ELR (cell line): Measurements from ENCODE around the gene FGF11.

Experiments
- DNase-seq: peaks from one replicate; pipeline ENCODE4 v3.0.0-alpha.2; 2015; ENCODE audit warnings: low read depth

FGF11 gene

GRCh38 chr17:7439462-7440112 is at the start of gene FGF11:
Gene FGF11 (plus strand): TSS chr17:7439512. CDS start chr17:7439621, 109 bp downstream.
- DNase-seq, result no peak

DNA sequence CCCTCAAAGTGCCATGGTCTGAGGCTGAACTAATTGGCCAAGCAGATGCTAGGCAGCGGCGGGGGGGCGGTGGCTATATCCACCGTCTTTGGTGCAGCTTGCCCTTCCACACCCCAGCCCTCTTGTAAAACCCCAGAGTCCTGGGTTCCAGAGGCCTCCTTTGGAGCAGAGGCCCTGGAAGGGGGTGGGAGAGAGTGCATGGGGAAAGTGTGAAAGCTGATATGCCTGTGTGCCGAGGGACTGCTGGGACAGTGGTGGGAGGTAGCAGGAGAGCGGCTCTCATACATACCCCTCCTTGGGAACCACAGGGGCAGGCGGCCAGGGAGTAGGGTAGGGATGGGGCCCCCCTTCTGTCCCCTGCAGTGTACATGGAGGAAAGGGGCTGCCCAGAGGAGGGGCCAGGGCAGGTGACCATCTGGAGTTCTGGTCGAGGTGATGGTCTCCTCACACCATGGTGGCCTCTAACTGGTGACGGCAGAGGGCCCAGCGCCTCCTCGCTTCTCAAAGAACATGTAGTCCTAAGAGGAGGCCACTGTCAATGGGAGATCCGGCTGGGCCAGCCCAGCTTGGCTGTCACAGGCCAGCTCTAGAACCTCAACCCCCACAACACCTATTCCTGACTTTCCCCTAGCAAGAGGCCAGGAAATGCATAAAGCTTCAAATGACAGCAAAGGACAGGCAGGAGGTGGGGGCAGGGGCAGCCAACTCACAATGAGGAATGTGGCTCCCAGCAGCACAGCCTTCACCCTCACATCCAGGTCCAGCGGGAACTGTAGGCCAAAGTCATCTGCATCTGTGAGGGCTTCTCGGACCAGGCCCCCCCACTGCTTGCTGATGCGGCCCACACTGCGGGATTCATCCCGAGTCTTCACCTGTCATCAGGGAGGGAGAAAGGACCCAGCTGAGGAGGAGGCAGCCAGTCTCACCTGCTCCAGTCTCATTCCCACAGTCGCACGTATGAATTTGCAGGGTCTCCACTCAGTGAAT is 49.1 kb upstream of the FGF11 start:
- no peak for DNase-seq

GRCh38 chr17:7391307-7391706 is 48.0 kb upstream of the FGF11 start:
- no peak for DNase-seq

DNA sequence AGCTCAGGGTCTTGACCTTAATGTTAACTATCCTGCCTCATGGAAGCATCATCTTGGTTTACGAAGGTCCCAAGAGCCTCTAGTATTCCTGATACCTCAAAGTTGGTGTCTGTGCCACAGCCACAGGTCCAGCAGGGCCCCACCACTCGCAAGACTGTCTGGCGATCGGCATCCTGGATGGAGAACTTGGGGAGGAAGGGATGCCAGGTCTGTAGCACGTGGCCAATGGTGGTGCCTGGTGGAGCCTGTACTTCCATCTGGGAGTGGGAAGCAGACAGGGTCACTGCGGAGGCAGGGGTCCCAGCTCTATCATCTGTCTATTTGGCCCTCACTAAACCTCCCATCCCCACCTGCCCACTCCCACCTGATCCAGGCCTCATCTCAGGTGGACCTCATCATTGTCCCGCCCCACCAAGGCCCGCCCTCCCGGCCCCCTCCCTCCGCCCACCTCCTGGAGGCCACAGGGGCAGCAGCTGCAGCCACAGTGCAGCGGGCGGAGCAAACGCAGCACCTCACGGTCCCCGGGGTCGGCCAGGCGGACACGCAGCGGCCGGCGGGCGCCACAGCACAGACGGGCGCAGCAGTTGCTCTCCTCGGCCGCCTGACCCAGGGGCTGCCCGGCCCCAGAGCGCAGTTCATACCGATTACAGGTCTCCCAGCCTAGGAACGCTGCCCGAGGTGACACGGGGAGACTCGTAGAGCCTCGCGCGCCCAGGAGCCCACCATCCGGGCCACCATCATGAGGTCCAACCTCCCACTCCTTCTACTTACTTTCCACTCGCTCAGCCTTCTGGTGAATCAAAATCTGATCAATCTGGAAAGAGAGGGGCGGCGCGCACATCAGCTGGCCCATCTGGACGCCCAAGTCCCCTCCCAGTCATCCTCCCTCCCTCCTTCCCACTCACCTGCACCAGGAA is 46.4 kb upstream of the FGF11 start:
- no peak for DNase-seq

DNA sequence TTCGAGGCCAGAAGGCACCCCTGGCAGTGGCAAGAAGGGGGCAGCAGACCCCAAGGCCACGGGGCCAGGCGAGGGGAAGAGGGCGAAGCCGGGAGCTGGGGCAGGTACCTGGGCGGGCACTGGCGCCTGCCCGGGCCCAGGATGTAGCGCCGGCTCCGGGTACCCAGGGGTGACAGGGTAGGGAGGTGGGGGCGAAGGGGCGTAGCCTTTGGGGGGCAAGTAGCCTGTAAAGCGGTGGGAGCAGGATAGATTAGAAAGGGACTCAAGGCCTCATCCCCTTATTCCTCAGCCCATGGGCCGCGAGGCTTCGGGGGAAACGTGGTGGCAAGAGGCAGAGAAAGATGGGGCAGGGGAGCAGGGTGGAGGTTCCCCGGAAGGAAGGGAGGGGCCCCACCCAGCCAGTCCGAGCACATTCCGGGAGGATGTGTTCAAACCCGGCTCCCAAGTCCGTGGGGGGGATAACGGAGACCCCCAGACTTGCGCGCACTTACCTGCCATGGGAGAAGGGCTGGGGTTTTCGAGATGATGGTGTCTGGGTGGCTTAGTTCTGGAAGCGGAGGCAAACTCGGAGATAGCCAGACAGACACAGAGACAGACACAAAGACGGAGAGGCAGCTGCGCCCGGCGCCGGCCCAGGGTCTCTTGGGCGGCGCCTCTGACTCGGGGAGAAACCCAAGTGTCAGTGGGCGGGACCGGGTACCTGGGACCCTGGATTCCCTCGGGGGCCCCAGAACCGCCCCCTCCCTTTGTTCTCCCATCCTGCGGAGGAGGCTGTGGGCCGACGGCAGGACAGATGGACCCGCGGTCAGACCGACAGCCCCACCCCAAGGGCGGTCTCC is 45.5 kb upstream of the FGF11 start:
- peak; percentile 43 for DNase-seq

DNA sequence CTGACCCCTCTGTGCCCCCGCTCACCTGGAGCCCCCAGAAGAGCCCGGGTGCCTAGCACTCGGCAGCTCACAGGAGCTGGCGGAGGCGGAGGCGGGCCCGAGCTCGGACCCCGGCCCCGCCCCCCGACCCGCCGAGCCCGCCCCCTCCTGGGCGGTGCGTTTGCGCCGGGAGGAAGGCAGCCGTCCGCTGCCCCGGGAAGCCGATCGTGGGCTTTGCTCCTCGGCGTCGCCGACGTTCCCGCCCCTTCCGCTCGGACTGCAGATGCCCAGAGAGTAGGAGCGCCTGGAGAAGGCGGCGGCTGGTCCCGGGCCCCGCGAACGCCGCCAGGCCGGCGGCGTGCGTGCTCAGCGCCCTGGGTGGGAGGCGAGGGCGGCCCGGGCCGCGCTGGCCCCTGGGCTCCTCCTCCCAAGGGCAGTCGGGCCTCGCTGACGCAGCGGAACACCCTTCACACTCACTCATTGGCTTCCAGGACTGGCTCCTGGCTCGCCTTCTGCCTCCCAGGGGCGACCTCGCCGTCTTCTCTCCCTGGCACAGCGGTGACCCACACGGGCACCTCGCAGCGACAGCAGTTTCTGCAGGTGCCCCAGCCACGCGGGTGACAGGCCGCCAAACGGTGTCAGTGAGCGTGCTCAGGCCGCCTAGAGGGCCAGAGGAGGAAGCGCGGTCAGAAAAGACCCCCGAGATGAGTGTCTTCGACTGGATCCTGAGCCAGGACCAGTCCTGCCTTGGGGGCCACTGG is 44.7 kb upstream of the FGF11 start, which contains the start of gene PLSCR3:
Gene PLSCR3 (minus strand): TSS at position 74 of the 740 bp plus-strand sequence. CDS start 415 bp downstream, outside the sequence.
- DNase-seq, result peak; percentile 87

DNA sequence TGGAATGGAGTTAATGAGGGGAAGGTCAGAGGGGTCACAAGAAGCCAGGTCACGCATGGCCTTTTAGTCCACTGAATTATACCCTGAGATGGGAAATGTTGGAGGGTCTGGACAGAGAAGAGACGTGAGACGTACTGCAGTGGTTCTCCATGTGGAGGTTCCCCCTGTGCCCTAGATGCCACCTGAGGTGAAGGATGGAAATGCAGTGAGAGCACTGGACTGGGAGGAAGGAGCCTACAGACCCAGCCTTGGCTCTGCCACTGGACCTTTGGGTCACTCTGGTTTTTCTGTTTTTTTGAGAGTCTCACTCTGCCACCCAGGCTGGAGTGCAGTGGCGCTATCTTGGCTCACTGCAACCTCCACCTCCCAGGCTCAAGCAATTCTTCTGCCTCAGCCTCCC is 43.2 kb upstream of the FGF11 start:
- no peak for DNase-seq

GRCh38 chr17:7398612-7399011 is 40.7 kb upstream of the FGF11 start:
- no peak for DNase-seq

DNA sequence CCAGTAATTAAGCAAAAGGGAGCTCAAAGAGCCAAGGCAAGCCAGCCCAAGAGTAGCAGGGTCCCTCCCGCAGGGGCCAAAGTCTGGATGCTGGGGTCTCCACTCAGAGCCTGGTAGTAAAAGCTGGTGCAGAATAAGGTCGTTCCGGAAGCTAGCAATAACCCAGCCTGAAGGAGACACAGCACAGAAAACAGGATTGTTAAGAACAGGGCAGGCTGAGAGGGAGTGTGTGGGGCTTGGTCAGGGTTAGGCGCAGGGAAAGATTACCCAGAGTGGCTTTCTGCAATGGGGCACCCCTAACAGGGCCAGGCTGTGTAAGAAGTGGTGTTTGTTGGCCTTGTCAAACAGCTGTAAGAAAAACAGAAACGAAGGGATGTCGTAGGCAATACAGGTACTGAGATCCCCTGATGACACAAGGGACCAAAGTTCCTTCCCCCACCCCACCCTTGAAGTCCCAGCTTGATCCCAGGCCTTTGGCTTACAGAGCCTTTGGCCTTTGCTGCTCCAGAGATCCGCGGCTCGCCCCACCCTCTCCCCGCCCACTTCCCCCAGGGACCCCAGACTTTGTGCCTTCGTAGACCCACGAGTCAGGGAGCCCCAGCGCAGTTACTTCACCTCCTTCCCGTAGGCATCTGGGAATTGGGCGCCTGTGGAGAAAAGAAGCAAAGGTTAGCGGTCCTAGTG is 36.1 kb upstream of the FGF11 start:
- DNase-seq, result no peak

- DNase-seq, result peak; percentile 87
Observed at GRCh38 chr17:7403727-7403976, 35.7 kb upstream of the FGF11 start.

- DNase-seq, result peak; percentile 100
Observed at GRCh38 chr17:7403977-7404736, 35.2 kb upstream of the FGF11 start, which contains the start of gene TMEM256. Gene TMEM256 (minus strand): TSS chr17:7404097. CDS start chr17:7404084, 13 bp downstream.

DNA sequence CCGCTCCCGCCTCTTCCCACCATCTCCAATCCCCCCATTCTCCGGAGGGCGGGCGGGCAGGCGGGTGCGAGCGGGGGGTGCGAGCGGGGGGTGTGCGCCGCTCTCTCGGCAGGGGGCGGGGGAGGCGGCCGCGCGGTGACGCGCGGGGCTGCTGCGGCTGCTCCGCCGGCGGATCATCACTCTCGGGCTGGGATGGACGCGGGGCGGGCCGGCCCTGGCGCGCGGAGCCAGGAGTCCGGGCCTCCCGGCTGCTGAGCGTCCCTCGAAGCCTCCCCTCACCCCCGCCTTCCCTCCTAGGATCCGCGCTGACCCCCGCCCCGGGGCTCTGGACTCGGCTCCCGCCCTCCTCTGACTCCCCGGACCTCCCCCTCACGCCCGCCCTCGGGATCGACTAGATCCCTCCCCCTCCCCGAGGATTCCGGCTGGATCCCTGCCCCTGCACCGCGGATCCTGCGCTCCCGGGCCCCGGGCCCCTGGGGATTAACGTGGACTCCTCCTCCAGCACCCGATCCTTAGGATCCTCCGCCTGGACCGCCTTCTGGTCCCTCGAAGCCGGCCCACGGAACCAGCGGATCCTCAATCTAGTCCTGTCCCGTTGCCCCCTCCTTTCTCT is 34.5 kb upstream of the FGF11 start:
- DNase-seq, result peak; percentile 64

- DNase-seq, result peak; percentile 37
Observed at GRCh38 chr17:7405350-7406234, 33.7 kb upstream of the FGF11 start.

DNA sequence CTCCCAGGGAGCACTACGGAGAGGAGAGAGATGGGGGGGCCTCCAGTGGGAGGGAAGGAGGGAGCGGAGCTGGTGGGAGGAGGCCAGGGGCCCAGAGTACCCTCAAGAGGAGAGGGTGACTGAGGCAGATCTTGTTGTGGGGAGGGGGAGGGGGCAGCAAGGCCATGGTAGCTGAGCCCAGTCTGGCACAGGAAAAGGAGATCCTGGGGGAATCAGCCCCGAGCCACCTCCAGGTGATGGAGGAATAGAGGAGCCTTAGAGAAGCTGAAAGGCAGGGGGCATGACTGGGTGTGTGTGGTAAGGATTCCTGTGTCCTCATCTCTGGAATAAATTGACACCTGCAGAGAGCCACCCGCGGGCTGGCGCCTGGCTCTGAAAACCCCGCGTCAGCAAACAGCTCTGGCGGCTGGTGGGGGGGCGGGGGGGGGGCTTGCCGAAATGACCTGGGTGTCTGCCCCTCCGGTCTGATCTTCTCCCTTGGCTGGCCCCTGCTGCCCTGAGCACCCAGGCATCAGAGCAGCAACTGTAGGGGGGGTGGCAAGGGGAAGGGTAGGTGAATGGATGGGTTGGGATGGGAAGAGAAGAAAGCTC is 33.0 kb upstream of the FGF11 start:
- no peak for DNase-seq

DNA sequence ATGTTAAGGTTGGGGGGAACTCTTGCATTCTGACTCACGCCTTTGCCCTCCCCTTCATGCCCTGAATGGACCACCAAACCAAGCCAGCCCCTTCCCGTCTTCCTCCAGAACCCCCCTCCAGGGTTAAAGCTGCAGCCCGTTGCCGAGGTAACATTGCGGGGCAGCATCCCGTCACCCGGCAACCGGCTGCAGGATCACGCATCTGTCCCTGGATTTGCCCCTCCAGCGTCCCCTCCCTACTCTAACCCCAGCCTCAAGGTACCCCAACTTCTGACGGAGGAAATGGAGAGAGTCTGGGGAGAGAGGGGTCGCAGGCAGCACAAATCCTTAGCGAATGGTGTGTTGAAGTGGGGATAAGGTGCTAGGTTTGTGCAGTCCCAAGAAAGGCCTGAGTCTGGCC is 32.2 kb upstream of the FGF11 start:
- DNase-seq, result no peak

- DNase-seq, result no peak
Observed at GRCh38 chr17:7407485-7408251, 31.6 kb upstream of the FGF11 start, which contains the start of gene NLGN2. Gene NLGN2 (plus strand): TSS chr17:7407845. CDS start chr17:7408256, 411 bp downstream.
